22Rv1 (cell line): Measurements from ENCODE around the gene SQSTM1.
A peak's percentile ranks its signal among the peaks of the same experiment; 100 is the strongest.

ENCODE experiments used
- H3K27ac ChIP-seq: fragments of 450-650 bp; 2 replicates; pipeline ENCODE4 v1.5.1; 2017
- CTCF ChIP-seq: fragments of 450-650 bp; IDR thresholded peaks from 2 replicates; pipeline ENCODE4 v1.5.1; 2017; ENCODE audit warnings: mild to moderate bottlenecking
- ZFX ChIP-seq: fragments of 450-650 bp; IDR thresholded peaks from 2 replicates; pipeline ENCODE4 v1.6.1; 2017; ENCODE audit warnings: antibody characterized with exemption, borderline replicate concordance

SQSTM1 gene

DNA sequence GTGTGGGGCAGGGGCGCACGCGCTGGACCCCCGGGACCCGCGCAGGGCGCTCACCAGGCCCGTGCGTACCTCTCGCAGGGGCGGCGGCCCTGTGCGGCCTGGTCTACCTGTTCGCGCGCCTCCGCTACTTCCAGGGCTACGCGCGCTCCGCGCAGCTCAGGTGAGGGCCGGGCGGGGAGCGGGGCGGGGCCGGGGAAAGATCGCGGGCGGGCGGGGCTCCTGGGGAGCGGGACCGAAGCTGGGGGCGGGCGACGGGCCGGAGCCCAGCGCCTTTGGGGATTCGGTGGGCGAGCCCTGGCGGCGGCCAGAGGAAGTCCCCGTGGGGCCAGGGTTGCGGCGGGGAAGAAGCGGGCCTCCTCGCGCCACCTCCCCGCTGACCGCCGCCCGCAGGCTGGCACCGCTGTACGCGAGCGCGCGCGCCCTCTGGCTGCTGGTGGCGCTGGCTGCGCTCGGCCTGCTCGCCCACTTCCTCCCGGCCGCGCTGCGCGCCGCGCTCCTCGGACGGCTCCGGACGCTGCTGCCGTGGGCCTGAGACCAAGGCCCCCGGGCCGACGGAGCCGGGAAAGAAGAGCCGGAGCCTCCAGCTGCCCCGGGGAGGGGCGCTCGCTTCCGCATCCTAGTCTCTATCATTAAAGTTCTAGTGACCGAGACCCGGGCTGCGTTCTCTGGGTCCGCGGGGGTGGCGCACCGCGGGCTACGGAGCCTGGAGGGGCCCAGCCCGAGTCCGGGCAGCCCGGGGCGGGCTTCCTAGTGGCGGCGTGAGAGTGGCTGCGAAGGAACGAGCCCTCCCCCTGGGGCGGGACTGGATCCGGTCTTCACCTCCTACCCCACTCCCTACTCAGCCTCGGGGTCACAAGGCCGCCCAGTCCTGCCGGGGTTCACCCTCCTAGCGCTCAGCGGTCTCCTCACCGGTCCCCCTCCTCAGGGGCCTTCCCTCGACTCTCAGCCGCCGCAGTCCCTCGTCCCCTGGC is 24.6 kb upstream of the SQSTM1 start:
- no peak for TF ChIP-seq ZFX
- peak; percentile 87 for TF ChIP-seq CTCF
- H3K27ac ChIP-seq, result peak overlapping the region; percentile 90

DNA sequence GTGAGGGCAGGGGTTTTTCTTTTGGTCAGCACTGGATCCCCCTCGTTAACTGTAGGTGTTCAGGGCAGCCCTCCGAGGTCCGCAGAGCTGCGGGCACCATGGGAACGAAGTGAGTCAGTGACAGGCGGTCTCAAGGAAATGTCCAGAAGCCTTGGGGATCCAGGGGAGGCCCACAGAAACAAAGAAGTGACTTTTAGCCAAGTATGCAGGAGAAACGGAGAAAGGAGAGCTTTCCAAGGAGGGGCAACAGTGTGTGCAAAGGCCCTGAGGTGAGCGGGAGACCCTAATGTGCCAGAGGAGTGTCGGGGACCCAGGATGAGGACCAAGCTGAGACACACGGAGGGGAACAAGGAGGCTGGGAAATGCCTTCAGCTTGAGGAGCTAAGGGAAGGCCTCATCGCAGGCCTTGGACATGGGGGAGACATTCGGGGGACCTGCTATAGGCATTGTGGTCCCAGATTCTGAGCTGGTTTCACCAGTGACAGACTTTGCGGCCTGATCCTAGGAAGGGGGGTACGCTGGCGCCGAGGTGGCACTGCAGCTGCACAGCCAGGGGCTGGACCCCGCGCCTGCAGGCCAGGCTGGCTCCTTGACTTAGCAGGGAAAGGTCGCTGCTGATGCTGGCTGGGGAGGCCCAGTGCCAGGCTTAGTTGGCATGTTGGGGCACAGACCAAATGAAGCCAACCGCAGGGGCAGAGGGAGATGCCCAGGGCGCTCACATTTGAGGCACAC is 23.7 kb upstream of the SQSTM1 start:
- TF ChIP-seq CTCF (no peak), ZFX (no peak)
- H3K27ac ChIP-seq, result peak overlapping the region; percentile 90

DNA sequence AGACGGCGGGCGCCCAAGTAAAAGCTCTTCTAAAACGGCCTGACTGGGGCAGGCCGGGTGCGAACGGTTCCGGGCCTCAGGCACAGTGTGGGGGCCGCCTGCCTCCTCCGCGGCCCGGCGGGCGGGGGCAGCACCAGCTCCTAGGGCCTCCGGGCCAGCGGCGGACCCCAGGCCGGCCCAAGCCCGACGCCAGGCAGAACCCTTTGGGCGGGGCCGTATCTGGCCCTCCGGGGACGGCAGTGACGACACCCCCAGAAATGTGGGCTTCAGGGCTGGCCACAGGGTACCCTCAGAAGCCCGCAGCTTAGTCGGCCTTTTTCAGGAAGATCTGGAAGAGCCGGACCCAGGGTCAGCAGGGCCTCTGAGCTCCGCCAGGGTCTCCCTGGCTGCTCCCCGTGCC is 23.0 kb upstream of the SQSTM1 start:
- TF ChIP-seq ZFX (no peak), CTCF (no peak)
- 0 out of 2 replicates have a peak overlapping the region, but pooled peaks have one; percentile 90 for H3K27ac ChIP-seq

DNA sequence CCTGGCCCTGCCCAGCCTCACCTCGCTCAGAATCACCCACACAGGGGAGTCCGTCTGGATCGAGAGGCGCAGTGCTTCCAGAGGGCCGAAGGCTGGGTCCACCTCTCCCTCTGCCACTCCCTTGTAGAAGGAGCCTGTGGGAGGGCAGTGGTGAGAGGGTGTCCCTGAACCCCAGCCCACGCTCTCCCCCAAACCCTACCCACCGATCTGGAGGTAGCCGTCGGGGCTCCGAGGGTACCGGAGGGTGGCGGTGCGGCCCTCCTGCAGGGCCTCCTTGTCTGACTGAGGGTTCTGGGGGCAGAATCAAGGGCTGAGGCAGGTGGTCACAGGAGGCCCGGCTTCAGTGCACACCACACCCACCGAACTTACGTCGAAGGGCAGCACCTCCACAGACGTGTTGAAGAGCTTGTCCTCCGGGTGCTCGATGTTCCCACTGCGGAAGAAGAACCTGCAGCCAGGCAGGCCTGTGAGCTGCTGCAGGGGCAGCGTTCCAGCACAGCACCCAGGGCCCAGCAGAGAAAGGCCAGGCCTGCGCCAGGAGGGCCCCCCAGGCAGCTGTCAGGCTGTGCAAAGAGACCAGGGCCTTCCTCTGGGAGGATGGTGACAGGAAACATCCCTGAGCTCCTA is 22.4 kb upstream of the SQSTM1 start:
- no peak overlapping the region for H3K27ac ChIP-seq
- TF ChIP-seq CTCF (no peak), ZFX (no peak)

- H3K27ac ChIP-seq, result no peak overlapping the region
- TF ChIP-seq CTCF (no peak), ZFX (no peak)
Measured at GRCh38 chr5:179798771-179799643, 21.7 kb upstream of the SQSTM1 start.

- no peak for TF ChIP-seq ZFX
- TF ChIP-seq CTCF, result no peak
- no peak overlapping the region for H3K27ac ChIP-seq
Measured at GRCh38 chr5:179799644-179799973, 21.1 kb upstream of the SQSTM1 start.
